GM21737 (cell line): ENCODE data around the gene REPS1.

Source experiments
- ATAC-seq: cut with Tn5 transposase; IDR thresholded peaks from one replicate; pipeline ENCODE4 v1.9.1; 2021; ENCODE audit warnings: mild to moderate bottlenecking, moderate library complexity; ENCODE audit not compliant: unreplicated experiment

REPS1 gene

DNA sequence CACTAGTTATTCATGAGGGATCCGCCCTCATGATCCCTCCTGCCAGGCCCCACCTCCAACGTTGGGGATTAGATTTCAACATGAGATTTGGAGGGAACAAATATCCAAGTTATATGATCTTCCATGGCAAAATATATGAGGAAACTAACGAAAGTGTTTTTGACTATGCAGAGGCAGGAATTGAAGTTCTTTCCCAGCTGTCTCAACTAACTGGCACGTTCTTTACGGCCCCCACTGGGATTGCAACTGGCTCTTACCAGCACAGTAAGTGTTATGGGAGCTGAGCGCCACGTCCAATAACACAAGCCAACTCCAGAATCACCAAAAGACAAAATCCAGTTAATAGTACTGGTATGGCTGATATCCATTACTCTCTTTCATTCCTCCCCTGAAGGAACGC lies 125.6 kb downstream of the REPS1 start:
- ATAC-seq: no peak

- ATAC-seq: no peak
Measured at GRCh38 chr6:138857775-138858174, 130.3 kb downstream of the REPS1 start.

GRCh38 chr6:138856654-138857053 lies 131.4 kb downstream of the REPS1 start:
- no peak for ATAC-seq
